HFFc6 (cell line): ENCODE measurements around the gene ALS2. TPM values are rescaled to one million over a fixed set of nuclear protein-coding genes. Genes with fewer than 3 reads are reported as not detected.

ENCODE experiments used
- DNase-seq: peaks from one replicate; pipeline ENCODE4 v3.0.0-alpha.2; 2018
- H3K27ac Mint-ChIP-seq: 2 replicates; pipeline ENCODE4 v1.8.0; 2020; ENCODE audit warnings: mild to moderate bottlenecking, mixed read lengths
- H3K27me3 Mint-ChIP-seq: 2 replicates; pipeline ENCODE4 v1.8.0; 2021; ENCODE audit warnings: mild to moderate bottlenecking, moderate library complexity, mixed read lengths; ENCODE audit not compliant: insufficient read depth
- H3K36me3 Mint-ChIP-seq: 2 replicates; pipeline ENCODE4 v1.8.0; 2021; ENCODE audit warnings: low read depth, mixed read lengths
- H3K4me1 Mint-ChIP-seq: 2 replicates; pipeline ENCODE4 v1.8.0; 2020; ENCODE audit warnings: low read depth, mixed read lengths
- H3K4me3 Mint-ChIP-seq: 2 replicates; pipeline ENCODE4 v1.8.0; 2020; ENCODE audit warnings: mild to moderate bottlenecking, moderate library complexity, mixed read lengths
- H3K9me3 Mint-ChIP-seq: 2 replicates; pipeline ENCODE4 v1.8.0; 2020; ENCODE audit warnings: mild to moderate bottlenecking, mixed read lengths
- total RNA-seq, 6 experiments: library from RNA; stranded (reverse); fragmentation: NEBNext Ultra II Directional; extraction: Animal tissue kit (Norgen Biotek cat#: 25700); gene quantifications; 2 replicates in 1 of 6; 3 replicates in 5 of 6; pipeline ENCODE4 v1.2.3, GENCODE V29; 2021
- TF ChIP-seq, protein P1 (sequence below): fragments of 200-600 bp; sonication (generic); IDR thresholded peaks from 2 replicates; pipeline ENCODE4 v1.5.0; 2021; ENCODE audit warnings: antibody characterized with exemption, mild to moderate bottlenecking

The ALS2 gene
- total RNA-seq, 6 experiments from 2014 or later: 44.8 to 54.0 (median 46.4) TPM

DNA sequence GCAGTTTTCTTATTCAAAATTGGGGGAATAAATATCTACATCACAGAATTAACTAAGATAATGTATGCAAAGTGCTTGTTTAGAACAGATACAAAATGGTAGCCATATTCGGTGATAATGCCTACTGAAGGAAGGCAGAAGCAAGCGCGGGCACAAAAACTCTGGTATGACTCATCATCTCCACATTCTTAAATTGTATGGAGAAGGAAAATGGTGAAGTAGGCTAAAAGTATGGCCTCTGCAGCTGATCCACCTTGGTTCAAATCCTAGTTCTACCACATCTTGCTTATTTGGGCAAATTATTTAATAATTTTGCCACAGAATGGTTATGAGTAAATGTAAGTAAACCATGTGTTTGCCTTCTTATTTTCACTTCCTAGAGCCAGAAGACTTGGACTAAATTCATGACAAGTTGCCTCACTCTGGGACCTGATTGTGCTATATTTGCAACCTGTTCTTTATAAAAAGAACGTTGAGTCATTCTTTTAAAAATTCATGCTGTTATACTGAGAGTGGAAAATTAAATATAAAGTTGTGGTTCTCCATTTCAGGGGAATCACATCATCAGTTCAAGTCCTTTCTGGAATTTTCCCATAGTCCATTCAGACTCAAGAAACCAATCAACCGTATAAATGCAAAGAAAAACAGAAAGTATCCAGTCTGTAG, 16.6 kb upstream of the ALS2 start:
- H3K9me3 Mint-ChIP-seq: no peaks in the 10 kb centered on the region
- H3K27me3 Mint-ChIP-seq: peaks cover 2% of the 10 kb centered on the region; the same call in 1 of the 2 replicates
- H3K27ac Mint-ChIP-seq: peak overlapping the region; percentile 97
- peaks cover 3% of the 10 kb centered on the region; the same call in 1 of the 2 replicates for H3K36me3 Mint-ChIP-seq
- TF ChIP-seq, protein P1, sequence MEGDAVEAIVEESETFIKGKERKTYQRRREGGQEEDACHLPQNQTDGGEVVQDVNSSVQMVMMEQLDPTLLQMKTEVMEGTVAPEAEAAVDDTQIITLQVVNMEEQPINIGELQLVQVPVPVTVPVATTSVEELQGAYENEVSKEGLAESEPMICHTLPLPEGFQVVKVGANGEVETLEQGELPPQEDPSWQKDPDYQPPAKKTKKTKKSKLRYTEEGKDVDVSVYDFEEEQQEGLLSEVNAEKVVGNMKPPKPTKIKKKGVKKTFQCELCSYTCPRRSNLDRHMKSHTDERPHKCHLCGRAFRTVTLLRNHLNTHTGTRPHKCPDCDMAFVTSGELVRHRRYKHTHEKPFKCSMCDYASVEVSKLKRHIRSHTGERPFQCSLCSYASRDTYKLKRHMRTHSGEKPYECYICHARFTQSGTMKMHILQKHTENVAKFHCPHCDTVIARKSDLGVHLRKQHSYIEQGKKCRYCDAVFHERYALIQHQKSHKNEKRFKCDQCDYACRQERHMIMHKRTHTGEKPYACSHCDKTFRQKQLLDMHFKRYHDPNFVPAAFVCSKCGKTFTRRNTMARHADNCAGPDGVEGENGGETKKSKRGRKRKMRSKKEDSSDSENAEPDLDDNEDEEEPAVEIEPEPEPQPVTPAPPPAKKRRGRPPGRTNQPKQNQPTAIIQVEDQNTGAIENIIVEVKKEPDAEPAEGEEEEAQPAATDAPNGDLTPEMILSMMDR: no peak
- H3K4me3 Mint-ChIP-seq: peak overlapping the region; percentile 66
- peaks cover 83% of the 10 kb centered on the region for H3K4me1 Mint-ChIP-seq
- peak; percentile 78 for DNase-seq

DNA sequence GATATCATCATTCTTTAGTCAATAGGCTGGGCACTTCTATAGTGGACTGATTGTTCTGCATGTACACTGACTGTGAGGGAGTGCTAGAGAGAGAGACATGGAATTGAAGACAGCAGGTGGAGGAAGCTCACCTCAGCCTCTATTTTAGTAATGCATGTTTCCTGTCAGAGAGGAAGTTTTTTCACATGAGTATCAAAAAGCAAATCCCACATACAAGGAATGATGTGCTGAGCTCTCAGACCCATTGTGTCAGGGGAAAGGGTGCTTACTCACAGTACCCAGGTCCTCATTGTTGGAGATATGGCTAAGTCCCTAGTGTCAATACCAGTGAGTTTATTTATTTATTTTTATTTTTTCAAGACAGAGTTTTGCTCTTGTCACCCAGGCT, 15.7 kb upstream of the ALS2 start:
- Mint-ChIP-seq H3K27me3 (peaks cover 2% of the 10 kb centered on the region; the same call in 1 of the 2 replicates), H3K36me3 (no peaks in the 10 kb centered on the region; the same call in 1 of the 2 replicates), H3K9me3 (no peaks in the 10 kb centered on the region), H3K27ac (peak overlapping the region; percentile 97), H3K4me3 (peak overlapping the region; percentile 66), H3K4me1 (peaks cover 86% of the 10 kb centered on the region)
- TF ChIP-seq, protein P1: no peak
- DNase-seq: no peak

DNA sequence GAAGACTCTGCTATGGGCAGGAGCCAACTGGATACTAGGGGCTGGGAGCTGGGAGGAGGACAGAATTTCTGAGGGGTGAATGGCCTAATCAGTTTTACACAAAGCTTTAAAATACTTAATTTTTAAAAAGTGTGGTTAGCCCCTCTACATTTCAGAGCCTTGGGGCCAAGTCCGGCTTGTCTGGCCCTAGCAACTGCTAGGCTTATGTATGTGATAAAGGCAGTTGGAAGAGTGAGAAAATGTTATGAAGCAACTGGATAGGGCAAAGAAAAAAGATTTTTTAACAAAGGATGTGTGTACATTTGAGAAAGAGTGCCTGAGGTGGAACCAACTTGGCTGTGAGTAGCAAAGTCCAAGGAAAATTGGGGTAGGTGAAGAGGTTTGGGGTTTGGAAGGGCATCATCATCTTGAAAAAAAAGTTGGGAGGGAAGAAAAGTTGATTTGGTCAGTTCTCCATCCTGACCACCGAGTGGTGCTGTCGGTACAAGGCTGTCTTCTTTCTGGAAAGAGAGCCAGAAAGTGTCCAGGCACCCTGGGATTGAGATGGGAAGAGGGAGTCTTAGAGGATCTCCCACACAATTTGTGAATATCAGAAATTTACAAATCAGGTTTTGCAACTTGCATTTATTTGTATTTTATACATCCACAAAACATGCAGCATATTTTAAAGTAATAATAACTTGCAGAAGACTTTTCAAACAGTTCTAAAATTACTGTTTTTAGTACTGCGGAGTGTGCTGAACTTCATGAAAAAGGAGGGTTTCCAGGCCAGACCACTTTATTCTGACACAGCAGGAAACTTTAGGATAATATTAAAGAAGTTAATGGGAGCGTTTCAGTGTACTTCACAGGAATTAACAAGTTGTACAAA, 15.1 kb upstream of the ALS2 start:
- H3K36me3 Mint-ChIP-seq: no peaks in the 10 kb centered on the region; the same call in 1 of the 2 replicates
- TF ChIP-seq, protein P1: peak; percentile 88
- peaks cover 2% of the 10 kb centered on the region; the same call in 1 of the 2 replicates for H3K27me3 Mint-ChIP-seq
- H3K9me3 Mint-ChIP-seq: no peaks in the 10 kb centered on the region
- peak overlapping the region; percentile 97 for H3K27ac Mint-ChIP-seq
- H3K4me1 Mint-ChIP-seq: peaks cover 81% of the 10 kb centered on the region
- DNase-seq: peak; percentile 65
- peak overlapping the region; percentile 66 for H3K4me3 Mint-ChIP-seq

DNA sequence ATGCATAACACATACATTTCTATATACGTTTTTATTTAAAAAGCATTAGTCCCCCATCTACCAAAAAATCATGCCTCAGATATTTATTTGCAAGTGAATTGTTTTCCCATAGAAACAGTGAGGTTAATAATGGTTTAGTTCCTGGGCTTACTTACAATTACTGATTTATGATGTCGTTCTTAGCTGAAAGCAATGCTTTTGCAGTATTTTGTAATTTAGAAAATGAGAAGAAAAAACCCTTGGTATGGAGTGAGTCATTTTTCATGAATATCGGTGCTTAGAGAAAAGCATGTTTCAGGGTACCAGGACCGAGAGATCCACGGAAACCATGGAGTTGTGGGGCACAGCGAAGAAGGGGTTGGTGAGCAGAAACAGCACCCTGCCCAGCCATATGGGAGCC, 13.6 kb upstream of the ALS2 start:
- Mint-ChIP-seq H3K27me3 (peaks cover 2% of the 10 kb centered on the region; the same call in 1 of the 2 replicates), H3K9me3 (no peaks in the 10 kb centered on the region), H3K4me3 (no peak overlapping the region), H3K27ac (peak overlapping the region; percentile 82), H3K4me1 (peaks cover 73% of the 10 kb centered on the region), H3K36me3 (no peaks in the 10 kb centered on the region; the same call in 1 of the 2 replicates)
- TF ChIP-seq, protein P1: no peak
- peak; percentile 55 for DNase-seq

DNA sequence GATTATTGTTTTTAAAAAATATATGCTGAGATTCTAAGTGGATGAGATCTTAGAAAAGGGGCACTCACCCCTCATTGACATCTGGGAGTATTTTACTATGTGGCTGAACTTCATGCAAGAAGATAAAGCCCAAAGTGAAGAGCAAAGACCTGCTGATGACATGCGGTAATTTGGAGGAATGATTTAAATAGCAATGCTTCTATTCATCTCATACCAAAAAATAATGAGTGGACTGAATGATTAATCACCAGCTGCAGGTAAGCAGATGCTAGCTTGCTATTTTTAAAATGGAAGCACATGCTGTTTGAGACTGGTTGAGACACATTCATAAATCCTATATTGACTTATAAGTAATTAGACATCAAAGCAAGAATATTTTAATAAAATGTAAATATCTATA, 12.9 kb upstream of the ALS2 start:
- Mint-ChIP-seq H3K9me3 (no peaks in the 10 kb centered on the region), H3K36me3 (no peaks in the 10 kb centered on the region; the same call in 1 of the 2 replicates), H3K4me1 (peaks cover 66% of the 10 kb centered on the region), H3K27ac (peak overlapping the region; percentile 82), H3K4me3 (peak overlapping the region; percentile 10; the same call in 1 of the 2 replicates), H3K27me3 (peaks cover 2% of the 10 kb centered on the region; the same call in 1 of the 2 replicates)
- TF ChIP-seq, protein P1: no peak
- DNase-seq: peak; percentile 41
